Loucy (cell line): ENCODE data around the gene POLR2H.

Source experiments
- H2AFZ ChIP-seq: fragments of 200-600 bp; sonication (generic); 2 replicates; pipeline ENCODE4 v1.6.0; 2016; ENCODE audit warnings: antibody characterized with exemption, mild to moderate bottlenecking, low read length, moderate library complexity
- H3F3A ChIP-seq: fragments of 200-600 bp; 2 replicates; pipeline ENCODE4 v1.6.0; 2016; ENCODE audit warnings: antibody characterized with exemption, low read depth, mild to moderate bottlenecking
- H3K27me3 ChIP-seq: fragments of 200-600 bp; sonication (generic); 2 replicates; pipeline ENCODE4 v1.6.1; 2014; ENCODE audit warnings: low read length, mild to moderate bottlenecking; ENCODE audit not compliant: insufficient read depth, poor library complexity, severe bottlenecking
- H3K36me3 ChIP-seq: fragments of 200-600 bp; sonication (generic); 2 replicates; pipeline ENCODE4 v1.6.1; 2016; ENCODE audit warnings: low read length; ENCODE audit not compliant: insufficient read depth
- H3K4me1 ChIP-seq: fragments of 200-600 bp; sonication (generic); 2 replicates; pipeline ENCODE4 v1.5.1; 2014; ENCODE audit warnings: low read length, mild to moderate bottlenecking; ENCODE audit not compliant: insufficient read depth, poor library complexity, severe bottlenecking
- H3K4me2 ChIP-seq: fragments of 200-600 bp; sonication (generic); 2 replicates; pipeline ENCODE4 v1.6.0; 2014; ENCODE audit warnings: antibody characterized with exemption, low read length, low read depth, mild to moderate bottlenecking; ENCODE audit not compliant: poor library complexity, severe bottlenecking
- H3K4me3 ChIP-seq: fragments of 200-600 bp; sonication (generic); 2 replicates; pipeline ENCODE4 v1.5.1; 2014; ENCODE audit warnings: low read length, mild to moderate bottlenecking, mixed read lengths; ENCODE audit not compliant: poor library complexity, severe bottlenecking
- H3K79me2 ChIP-seq: fragments of 200-600 bp; sonication (generic); 2 replicates; pipeline ENCODE4 v1.6.1; 2014; ENCODE audit warnings: low read length; ENCODE audit not compliant: insufficient read depth
- H3K9ac ChIP-seq: fragments of 200-600 bp; sonication (generic); 2 replicates; pipeline ENCODE4 v1.6.0; 2014; ENCODE audit warnings: mild to moderate bottlenecking, low read depth, low read length, moderate library complexity; ENCODE audit not compliant: poor library complexity, severe bottlenecking
- H3K9me2 ChIP-seq: fragments of 200-600 bp; sonication (generic); replicated peaks from 2 replicates; pipeline ENCODE4 v1.6.1; 2016; ENCODE audit warnings: low read depth, low read length, mixed read lengths
- H3K9me3 ChIP-seq: fragments of 200-600 bp; sonication (generic); 2 replicates; pipeline ENCODE4 v1.6.1; 2014; ENCODE audit warnings: mild to moderate bottlenecking, antibody characterized with exemption, low read length, low read depth; ENCODE audit not compliant: insufficient read depth
- H4K20me1 ChIP-seq: fragments of 200-600 bp; sonication (generic); 2 replicates; pipeline ENCODE4 v1.6.0; 2014; ENCODE audit warnings: antibody characterized with exemption, low read length, mild to moderate bottlenecking; ENCODE audit not compliant: insufficient read depth, poor library complexity, severe bottlenecking
- EZH2phosphoT487 ChIP-seq: fragments of 200-600 bp; IDR thresholded peaks from 2 replicates; pipeline ENCODE4 v1.6.1; 2018; ENCODE audit warnings: antibody characterized with exemption, mild to moderate bottlenecking, moderate library complexity, borderline replicate concordance
- TF ChIP-seq, protein P1 (sequence below): fragments of 200-600 bp; sonication (generic); conservative IDR thresholded peaks from 2 replicates; pipeline ENCODE4 v1.5.1; 2014; ENCODE audit warnings: mild to moderate bottlenecking, antibody characterized with exemption, low read length

The POLR2H gene

DNA sequence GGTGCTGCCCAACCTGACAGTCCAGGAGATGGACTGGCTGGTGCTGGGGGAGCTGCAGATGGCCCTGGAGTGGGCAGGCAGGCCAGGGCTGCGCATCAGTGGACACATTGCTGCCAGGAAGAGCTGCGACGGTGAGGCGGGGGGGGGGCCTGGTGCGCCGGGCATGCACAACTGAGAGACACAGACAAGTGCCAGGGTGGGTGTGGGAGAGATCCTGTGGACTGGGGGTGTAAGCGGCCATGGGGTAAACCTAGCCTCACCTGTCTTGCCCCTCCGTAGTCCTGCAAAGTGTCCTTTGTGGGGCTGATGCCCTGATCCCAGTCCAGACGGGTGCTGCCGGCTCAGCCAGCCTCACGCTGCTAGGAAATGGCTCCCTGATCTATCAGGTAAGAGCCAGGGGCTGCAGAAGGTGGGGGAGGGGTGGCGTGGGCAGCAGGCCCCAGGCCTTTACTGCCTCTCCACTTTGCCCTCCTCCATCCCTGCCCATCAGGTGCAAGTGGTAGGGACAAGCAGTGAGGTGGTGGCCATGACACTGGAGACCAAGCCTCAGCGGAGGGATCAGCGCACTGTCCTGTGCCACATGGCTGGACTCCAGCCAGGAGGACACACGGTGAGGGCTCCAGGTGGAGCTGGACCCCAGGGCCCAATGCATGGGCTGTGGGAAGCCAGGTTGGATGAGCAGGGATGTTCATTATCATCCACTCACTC, 21.7 kb downstream of the POLR2H start:
- H4K20me1 ChIP-seq, result no peaks in the 10 kb centered on the region
- H3K9me3 ChIP-seq, result no peaks in the 10 kb centered on the region
- no peak for TF ChIP-seq EZH2phosphoT487
- TF ChIP-seq, protein P1, sequence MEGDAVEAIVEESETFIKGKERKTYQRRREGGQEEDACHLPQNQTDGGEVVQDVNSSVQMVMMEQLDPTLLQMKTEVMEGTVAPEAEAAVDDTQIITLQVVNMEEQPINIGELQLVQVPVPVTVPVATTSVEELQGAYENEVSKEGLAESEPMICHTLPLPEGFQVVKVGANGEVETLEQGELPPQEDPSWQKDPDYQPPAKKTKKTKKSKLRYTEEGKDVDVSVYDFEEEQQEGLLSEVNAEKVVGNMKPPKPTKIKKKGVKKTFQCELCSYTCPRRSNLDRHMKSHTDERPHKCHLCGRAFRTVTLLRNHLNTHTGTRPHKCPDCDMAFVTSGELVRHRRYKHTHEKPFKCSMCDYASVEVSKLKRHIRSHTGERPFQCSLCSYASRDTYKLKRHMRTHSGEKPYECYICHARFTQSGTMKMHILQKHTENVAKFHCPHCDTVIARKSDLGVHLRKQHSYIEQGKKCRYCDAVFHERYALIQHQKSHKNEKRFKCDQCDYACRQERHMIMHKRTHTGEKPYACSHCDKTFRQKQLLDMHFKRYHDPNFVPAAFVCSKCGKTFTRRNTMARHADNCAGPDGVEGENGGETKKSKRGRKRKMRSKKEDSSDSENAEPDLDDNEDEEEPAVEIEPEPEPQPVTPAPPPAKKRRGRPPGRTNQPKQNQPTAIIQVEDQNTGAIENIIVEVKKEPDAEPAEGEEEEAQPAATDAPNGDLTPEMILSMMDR, result no peak
- H3K9ac ChIP-seq, result no peak overlapping the region
- H3K4me1 ChIP-seq, result no peaks in the 10 kb centered on the region
- H3K4me2 ChIP-seq, result no peak overlapping the region
- no peaks in the 10 kb centered on the region for H3K36me3 ChIP-seq
- H3K79me2 ChIP-seq, result no peaks in the 10 kb centered on the region
- no peak overlapping the region for H3K4me3 ChIP-seq
- no peaks in the 10 kb centered on the region for H3K27me3 ChIP-seq
- H3K9me2 ChIP-seq, result no peaks in the 10 kb centered on the region
- H2AFZ ChIP-seq, result no peak overlapping the region
- H3F3A ChIP-seq, result no peaks in the 10 kb centered on the region

DNA sequence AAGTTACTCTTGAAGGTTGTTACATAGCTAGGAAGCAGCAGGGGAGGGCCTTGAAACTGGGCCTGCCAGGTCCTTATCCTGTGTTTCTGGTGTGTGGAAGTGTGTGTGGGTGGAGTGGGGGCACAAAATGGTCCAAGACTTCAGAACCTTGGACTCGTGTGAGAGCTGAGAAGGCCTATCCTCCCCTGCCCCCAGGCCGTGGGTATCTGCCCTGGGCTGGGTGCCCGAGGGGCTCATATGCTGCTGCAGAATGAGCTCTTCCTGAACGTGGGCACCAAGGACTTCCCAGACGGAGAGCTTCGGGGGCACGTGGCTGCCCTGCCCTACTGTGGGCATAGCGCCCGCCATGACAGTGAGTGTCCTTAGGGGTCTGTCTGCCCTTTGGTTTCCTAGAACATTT, 22.8 kb downstream of the POLR2H start:
- no peak overlapping the region for H3K4me2 ChIP-seq
- no peaks in the 10 kb centered on the region for H3K9me2 ChIP-seq
- H3F3A ChIP-seq, result no peaks in the 10 kb centered on the region
- no peaks in the 10 kb centered on the region for H4K20me1 ChIP-seq
- H3K36me3 ChIP-seq, result no peaks in the 10 kb centered on the region
- H3K9ac ChIP-seq, result no peak overlapping the region
- H3K27me3 ChIP-seq, result no peaks in the 10 kb centered on the region
- no peak overlapping the region for H2AFZ ChIP-seq
- no peak overlapping the region for H3K4me3 ChIP-seq
- no peaks in the 10 kb centered on the region for H3K79me2 ChIP-seq
- no peaks in the 10 kb centered on the region for H3K4me1 ChIP-seq
- no peaks in the 10 kb centered on the region for H3K9me3 ChIP-seq
- TF ChIP-seq EZH2phosphoT487, result no peak
- TF ChIP-seq, protein P1, result no peak

DNA sequence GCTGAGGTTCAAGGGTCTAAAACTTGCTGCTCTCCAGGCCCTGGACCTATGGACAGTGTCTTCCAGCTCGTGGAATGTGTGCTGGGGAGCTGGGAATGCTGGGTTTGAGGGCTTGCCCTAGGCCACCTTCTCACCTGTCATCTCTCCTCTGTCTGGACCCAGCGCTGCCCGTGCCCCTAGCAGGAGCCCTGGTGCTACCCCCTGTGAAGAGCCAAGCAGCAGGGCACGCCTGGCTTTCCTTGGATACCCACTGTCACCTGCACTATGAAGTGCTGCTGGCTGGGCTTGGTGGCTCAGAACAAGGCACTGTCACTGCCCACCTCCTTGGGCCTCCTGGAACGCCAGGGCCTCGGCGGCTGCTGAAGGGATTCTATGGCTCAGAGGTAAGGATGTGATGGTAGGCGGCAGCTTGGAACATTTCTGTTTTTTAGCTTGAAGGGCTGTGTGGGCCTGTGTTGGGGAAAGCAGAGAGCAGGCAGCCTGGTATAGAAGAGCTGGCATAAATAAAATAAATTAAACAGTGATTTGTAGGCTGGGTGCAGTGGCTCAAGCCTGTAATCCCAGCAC, 23.4 kb downstream of the POLR2H start:
- Histone ChIP-seq H3K4me1 (no peaks in the 10 kb centered on the region), H3K9me2 (no peaks in the 10 kb centered on the region), H3K4me2 (no peak overlapping the region), H3K27me3 (no peaks in the 10 kb centered on the region), H4K20me1 (no peaks in the 10 kb centered on the region), H3K9me3 (no peaks in the 10 kb centered on the region), H3K9ac (no peak overlapping the region), H3K79me2 (no peaks in the 10 kb centered on the region), H2AFZ (no peak overlapping the region), H3K4me3 (no peak overlapping the region), H3K36me3 (no peaks in the 10 kb centered on the region), H3F3A (no peaks in the 10 kb centered on the region)
- TF ChIP-seq, protein P1, result no peak
- TF ChIP-seq EZH2phosphoT487, result no peak
